SJCRH30 (cell line): ENCODE data around the gene SSH2. TPM values are rescaled to one million over a fixed set of nuclear protein-coding genes. Genes with fewer than 3 reads are reported as not detected.
"Not testable (repeated sequence)": the region's sequence is repeated elsewhere in the genome, so short reads cannot be mapped to it uniquely, and the experiment has no call there.

Source experiments
- DNase-seq, 2 experiments: peaks; one replicate each; pipeline ENCODE4 v3.0.0-alpha.2; 2015 to 2020
- H3K27ac ChIP-seq: fragments of 250-450 bp; sonication (Bioruptor Pico); 2 replicates; pipeline ENCODE4 v1.5.1; 2020; ENCODE audit warnings: mild to moderate bottlenecking, moderate library complexity
- H3K27me3 ChIP-seq: fragments of 250-450 bp; sonication (Bioruptor Pico); 2 replicates; pipeline ENCODE4 v1.5.1; 2020; ENCODE audit warnings: mild to moderate bottlenecking, moderate library complexity
- H3K36me3 ChIP-seq: fragments of 250-450 bp; sonication (Bioruptor Pico); 2 replicates; pipeline ENCODE4 v1.5.1; 2020; ENCODE audit warnings: mild to moderate bottlenecking, moderate library complexity
- H3K4me1 ChIP-seq: fragments of 250-450 bp; sonication (Bioruptor Pico); 2 replicates; pipeline ENCODE4 v1.5.1; 2020; ENCODE audit warnings: mild to moderate bottlenecking, moderate library complexity
- H3K4me3 ChIP-seq: fragments of 250-450 bp; sonication (Bioruptor Pico); 2 replicates; pipeline ENCODE4 v1.5.1; 2020; ENCODE audit warnings: mild to moderate bottlenecking, moderate library complexity
- H3K9me3 ChIP-seq: fragments of 250-450 bp; sonication (Bioruptor Pico); replicated peaks from 2 replicates; pipeline ENCODE4 v1.5.1; 2020; ENCODE audit warnings: mild to moderate bottlenecking, moderate library complexity
- total RNA-seq: library from RNA; depleted of rRNA; stranded (reverse); fragments of >200 nt; shearing (Covaris generic); gene quantifications from 2 replicates; pipeline ENCODE4 v1.2.3, GENCODE V29; 2014

The SSH2 gene
- total RNA-seq, 1 experiment from 2014 or later = 34.8 TPM

DNA sequence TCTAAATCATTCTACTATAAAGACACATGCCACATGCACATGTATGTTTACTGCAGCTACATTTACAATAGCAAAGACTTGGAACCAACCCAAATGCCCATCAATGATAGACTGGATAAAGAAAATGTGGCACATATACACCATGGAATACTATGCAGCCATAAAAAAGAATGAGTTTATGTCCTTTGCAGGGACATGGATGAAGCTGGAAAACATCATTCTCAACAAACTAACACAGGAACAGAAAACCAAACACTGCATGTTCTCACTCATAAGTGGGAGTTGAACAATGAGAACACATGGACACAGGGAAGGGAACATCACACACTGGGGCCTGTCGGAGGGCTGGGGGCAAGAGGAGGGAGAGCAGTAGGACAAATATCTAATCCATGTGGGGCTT is 204.6 kb downstream of the SSH2 start:
- peak overlapping the region; percentile 95 for H3K27ac ChIP-seq
- peaks cover 21% of the 10 kb centered on the region for H3K4me1 ChIP-seq
- DNase-seq, H3K9me3 ChIP-seq, H3K27me3 ChIP-seq, H3K36me3 ChIP-seq, H3K4me3 ChIP-seq: not testable (repeated sequence)

- Histone ChIP-seq H3K27ac (no peak overlapping the region), H3K27me3 (no peaks in the 10 kb centered on the region), H3K4me1 (peaks cover 21% of the 10 kb centered on the region), H3K9me3 (peaks cover 4% of the 10 kb centered on the region; the same call in 1 of the 2 replicates), H3K36me3 (no peaks in the 10 kb centered on the region), H3K4me3 (no peak overlapping the region)
- no peak for DNase-seq
Measured at GRCh38 chr17:29723278-29724047, 206.6 kb downstream of the SSH2 start.

GRCh38 chr17:29722411-29723198 is 207.4 kb downstream of the SSH2 start:
- Histone ChIP-seq H3K9me3 (no peaks in the 10 kb centered on the region), H3K27ac (no peak overlapping the region), H3K27me3 (no peaks in the 10 kb centered on the region), H3K4me3 (no peak overlapping the region), H3K36me3 (no peaks in the 10 kb centered on the region), H3K4me1 (peaks cover 19% of the 10 kb centered on the region)
- peak in 1 of 2 experiments; percentile 27 for DNase-seq

GRCh38 chr17:29720551-29720950 is 209.5 kb downstream of the SSH2 start:
- H3K27ac ChIP-seq = no peak overlapping the region
- H3K27me3 ChIP-seq = no peaks in the 10 kb centered on the region
- peaks cover under 1% of the 10 kb centered on the region; the same call in 1 of the 2 replicates for H3K4me1 ChIP-seq
- H3K9me3 ChIP-seq = no peaks in the 10 kb centered on the region
- no peak overlapping the region for H3K4me3 ChIP-seq
- no peak for DNase-seq
- no peaks in the 10 kb centered on the region for H3K36me3 ChIP-seq

- no peak overlapping the region for H3K27ac ChIP-seq
- H3K27me3 ChIP-seq = no peaks in the 10 kb centered on the region
Measured at GRCh38 chr17:29719469-29719868, 210.6 kb downstream of the SSH2 start.

GRCh38 chr17:29718446-29719039 is 211.5 kb downstream of the SSH2 start:
- DNase-seq = no peak
- H3K36me3 ChIP-seq = no peaks in the 10 kb centered on the region
- no peak overlapping the region for H3K27ac ChIP-seq
- H3K4me1 ChIP-seq = no peaks in the 10 kb centered on the region
- no peaks in the 10 kb centered on the region for H3K9me3 ChIP-seq
- no peaks in the 10 kb centered on the region for H3K27me3 ChIP-seq
- no peak overlapping the region for H3K4me3 ChIP-seq

More at GRCh38 chr17:29719469-29719868, 210.6 kb downstream of the SSH2 start:
- no peak for DNase-seq
- no peak overlapping the region for H3K4me3 ChIP-seq
- H3K36me3 ChIP-seq = no peaks in the 10 kb centered on the region
- H3K4me1 ChIP-seq = no peaks in the 10 kb centered on the region
- H3K9me3 ChIP-seq = no peaks in the 10 kb centered on the region

DNA sequence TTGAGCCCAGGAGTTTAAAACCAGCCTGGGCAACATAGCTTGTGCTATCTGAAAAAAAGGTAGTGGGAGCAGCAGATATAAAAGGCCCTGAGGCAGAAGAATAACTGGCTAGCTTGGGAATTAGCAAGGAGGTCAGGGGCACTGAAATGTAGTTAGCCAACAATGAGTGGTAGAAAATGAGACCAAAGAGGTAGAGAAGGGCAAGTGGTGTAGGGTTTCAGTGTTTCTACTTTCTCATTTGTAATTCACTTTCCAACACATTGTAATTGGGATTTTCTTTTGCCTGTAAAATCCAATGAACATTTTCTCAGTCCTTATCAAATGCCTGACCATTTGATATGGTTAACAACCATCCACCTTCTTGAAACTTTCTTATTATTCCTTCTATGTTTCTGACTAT is 212.2 kb downstream of the SSH2 start:
- Histone ChIP-seq H3K36me3 (no peaks in the 10 kb centered on the region), H3K27me3 (no peaks in the 10 kb centered on the region), H3K27ac (no peak overlapping the region), H3K4me3 (no peak overlapping the region), H3K9me3 (no peaks in the 10 kb centered on the region), H3K4me1 (no peaks in the 10 kb centered on the region)
- no peak for DNase-seq

- no peak for DNase-seq
- H3K9me3 ChIP-seq = no peaks in the 10 kb centered on the region
- no peaks in the 10 kb centered on the region for H3K27me3 ChIP-seq
- no peaks in the 10 kb centered on the region for H3K4me1 ChIP-seq
- no peak overlapping the region for H3K4me3 ChIP-seq
- H3K36me3 ChIP-seq = no peaks in the 10 kb centered on the region
- no peak overlapping the region for H3K27ac ChIP-seq
Measured at GRCh38 chr17:29716566-29716965, 213.5 kb downstream of the SSH2 start.

DNA sequence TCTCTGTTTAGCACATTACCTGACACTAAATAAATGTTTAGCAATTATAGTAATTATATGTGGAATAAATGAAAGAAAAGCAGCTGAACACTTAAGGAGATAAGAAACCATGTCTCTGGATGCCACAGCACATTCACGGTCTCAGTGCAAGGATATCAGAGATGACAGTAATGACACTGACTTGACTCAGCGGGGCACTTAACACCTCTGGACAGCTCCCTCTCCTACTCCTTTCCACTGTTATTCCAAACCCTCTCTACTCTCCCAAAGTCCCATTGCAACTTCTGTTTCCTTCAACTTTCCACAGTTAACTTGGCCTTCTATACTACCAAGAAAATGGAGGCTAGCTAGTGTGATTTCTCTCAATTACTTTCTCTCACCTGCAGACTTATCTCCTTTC is 214.3 kb downstream of the SSH2 start:
- no peak overlapping the region for H3K4me3 ChIP-seq
- DNase-seq = no peak
- H3K27ac ChIP-seq = no peak overlapping the region
- peaks cover 3% of the 10 kb centered on the region; the same call in 1 of the 2 replicates for H3K4me1 ChIP-seq
- H3K9me3 ChIP-seq = no peaks in the 10 kb centered on the region
- no peaks in the 10 kb centered on the region for H3K36me3 ChIP-seq
- H3K27me3 ChIP-seq = no peaks in the 10 kb centered on the region

- Histone ChIP-seq H3K27me3 (no peaks in the 10 kb centered on the region), H3K4me3 (no peak overlapping the region), H3K36me3 (no peaks in the 10 kb centered on the region), H3K27ac (no peak overlapping the region), H3K9me3 (no peaks in the 10 kb centered on the region), H3K4me1 (peaks cover 13% of the 10 kb centered on the region)
- no peak for DNase-seq
Measured at GRCh38 chr17:29714146-29714545, 215.9 kb downstream of the SSH2 start.

DNA sequence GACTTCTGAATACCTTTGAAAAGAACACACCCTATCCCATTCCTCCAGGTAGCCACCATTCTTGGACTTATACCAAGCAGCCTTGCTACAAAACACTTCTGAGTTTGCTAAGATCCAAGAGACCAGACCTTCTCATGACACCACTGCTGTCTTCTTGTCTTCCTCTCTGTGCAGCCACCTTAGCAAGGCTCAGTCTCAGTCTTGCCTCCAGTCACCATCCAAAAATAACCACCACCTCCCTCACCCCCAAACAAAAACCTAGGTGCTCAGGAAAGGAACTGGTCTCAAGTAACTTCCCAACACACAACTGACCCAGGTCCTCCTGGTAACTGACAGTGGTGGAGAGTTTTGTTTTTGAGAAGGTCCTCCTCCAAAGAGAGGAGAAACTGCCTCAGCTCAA is 216.4 kb downstream of the SSH2 start:
- Histone ChIP-seq H3K36me3 (no peaks in the 10 kb centered on the region), H3K9me3 (no peaks in the 10 kb centered on the region), H3K27me3 (no peaks in the 10 kb centered on the region), H3K4me3 (no peak overlapping the region), H3K27ac (no peak overlapping the region), H3K4me1 (peaks cover 13% of the 10 kb centered on the region)
- DNase-seq = no peak

DNA sequence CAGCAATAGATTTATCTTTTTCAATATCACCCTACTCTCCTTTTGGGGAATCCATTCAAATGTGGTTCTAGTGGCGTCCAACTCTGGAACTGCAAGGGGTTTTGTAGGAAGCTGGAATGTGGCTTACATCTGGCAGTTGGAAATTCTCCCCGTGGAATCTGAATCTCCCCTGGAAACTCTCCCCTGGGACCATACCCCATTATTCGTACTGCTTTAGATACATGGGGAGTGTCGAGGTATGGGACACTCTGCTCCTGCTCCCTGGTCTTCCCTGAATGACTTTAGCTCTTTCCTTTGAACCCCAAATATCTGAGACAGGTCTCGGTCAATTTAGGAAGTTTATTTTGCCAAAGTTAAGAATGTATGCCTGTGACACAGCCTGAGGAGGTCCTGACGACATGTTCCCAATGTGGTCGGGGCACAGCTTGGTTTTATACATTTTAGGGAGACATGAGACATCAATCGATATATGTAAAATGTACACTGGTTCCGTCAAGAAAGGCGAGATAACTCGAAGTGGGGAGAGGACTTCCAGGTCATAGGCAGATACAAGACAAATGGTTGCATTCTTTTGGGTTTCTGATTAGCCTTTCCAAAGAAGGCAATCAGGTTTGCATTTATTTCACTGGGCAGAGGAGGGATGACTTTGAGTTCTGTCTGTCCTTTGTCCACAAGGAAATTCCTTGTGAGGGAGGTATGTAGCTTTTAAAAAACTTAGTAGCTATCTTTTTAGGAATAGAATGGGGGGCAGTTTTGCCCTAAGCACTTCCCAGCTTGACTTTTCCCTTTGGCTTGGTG is 218.2 kb downstream of the SSH2 start:
- Histone ChIP-seq H3K27ac (no peak overlapping the region), H3K4me1 (peaks cover 13% of the 10 kb centered on the region), H3K4me3 (no peak overlapping the region), H3K9me3 (no peaks in the 10 kb centered on the region), H3K36me3 (no peaks in the 10 kb centered on the region), H3K27me3 (no peaks in the 10 kb centered on the region)
- DNase-seq = no peak

DNA sequence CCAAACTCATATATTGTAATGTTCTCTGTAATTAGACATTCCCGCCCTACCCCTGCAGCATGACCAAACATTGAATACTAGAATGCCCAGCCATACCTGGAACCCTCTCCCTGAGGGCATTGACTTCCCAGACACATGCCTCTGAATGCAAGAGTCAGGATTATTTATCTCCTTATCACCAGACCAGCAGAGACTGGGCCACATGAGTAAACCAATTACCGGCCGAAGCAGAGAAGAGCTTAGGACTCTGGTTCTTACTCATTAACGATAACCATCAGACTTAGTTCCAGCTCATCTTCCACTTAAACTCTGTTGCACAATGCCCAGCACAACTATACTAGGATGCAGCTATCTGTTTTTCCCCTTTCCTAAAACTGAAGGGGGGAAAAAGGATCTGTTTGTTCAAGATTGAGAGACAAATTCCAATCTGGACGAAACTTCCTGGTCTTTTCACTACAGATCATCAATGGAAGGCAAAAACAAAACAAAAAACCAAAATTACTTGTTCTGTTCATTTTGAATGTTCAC is 219.1 kb downstream of the SSH2 start:
- no peak for DNase-seq
- no peaks in the 10 kb centered on the region for H3K27me3 ChIP-seq
- H3K4me3 ChIP-seq = no peak overlapping the region
- H3K4me1 ChIP-seq = peaks cover 13% of the 10 kb centered on the region
- no peak overlapping the region for H3K27ac ChIP-seq
- H3K36me3 ChIP-seq = no peaks in the 10 kb centered on the region
- no peaks in the 10 kb centered on the region for H3K9me3 ChIP-seq

GRCh38 chr17:29710520-29710884 is 219.5 kb downstream of the SSH2 start:
- no peaks in the 10 kb centered on the region for H3K27me3 ChIP-seq
- no peaks in the 10 kb centered on the region for H3K9me3 ChIP-seq
- H3K36me3 ChIP-seq = no peaks in the 10 kb centered on the region
- H3K27ac ChIP-seq = no peak overlapping the region
- no peak overlapping the region for H3K4me3 ChIP-seq
- H3K4me1 ChIP-seq = peaks cover 13% of the 10 kb centered on the region
- DNase-seq = no peak
